HG02642 (cell line): Measurements from ENCODE around the gene SHROOM3.

Experiments used
- ATAC-seq: cut with Tn5 transposase; IDR thresholded peaks from one replicate; pipeline ENCODE4 v1.9.1; 2021; ENCODE audit warnings: mild to moderate bottlenecking; ENCODE audit not compliant: unreplicated experiment, poor library complexity

The SHROOM3 gene

GRCh38 chr4:76830964-76831703 is 396.1 kb downstream of the SHROOM3 start:
- no peak for ATAC-seq

- ATAC-seq = no peak
These were observed 396.8 kb downstream of the SHROOM3 start for GRCh38 chr4:76831711-76832373.
